Left renal cortex interstitium (tissue), 4 donors: ENCODE results near the gene TPM4. TPM values are rescaled to one million over a fixed set of nuclear protein-coding genes. Genes with fewer than 3 reads are reported as not detected.
"Not testable (repeated sequence)": the region's sequence is repeated elsewhere in the genome, so short reads cannot be mapped to it uniquely, and the experiment has no call there.

ENCODE experiments used
- DNase-seq, 4 donors: peaks; one replicate each; pipeline ENCODE4 v3.0.0-alpha.2; 2013; ENCODE audit warnings: low read depth in 4 of 4, low spot score in 2 of 4, missing footprints in 1 of 4
- polyA plus RNA-seq, 4 donors: library from polyadenylated mRNA; unstranded; fragments of 120-200 nt; gene quantifications; one replicate each; pipeline ENCODE4 v1.2.1, GENCODE V29; 2013; ENCODE audit not compliant: insufficient read length in 4 of 4

The TPM4 gene
- polyA plus RNA-seq, result 100 to 1,000 TPM; 492 to 552 (median 526) TPM

- peak in 3 of 4 donors; percentile 77 to 88 (median 83) for DNase-seq
Measured at GRCh38 chr19:16076154-16076957, at the start of gene TPM4. TPM4 (plus strand) TSS chr19:16076495; CDS start chr19:16076566, 71 bp downstream.

GRCh38 chr19:16026756-16027155 lies 49.5 kb upstream of the TPM4 start:
- DNase-seq, result no peak

- DNase-seq, result no peak
Measured at GRCh38 chr19:16027528-16027927, 48.8 kb upstream of the TPM4 start.

- not testable (repeated sequence) for DNase-seq
Measured at GRCh38 chr19:16030155-16030554, 46.1 kb upstream of the TPM4 start.

GRCh38 chr19:16030964-16031871 lies 45.1 kb upstream of the TPM4 start:
- DNase-seq, result no peak

- DNase-seq, result no peak
Measured at GRCh38 chr19:16031872-16032200, 44.5 kb upstream of the TPM4 start.

- DNase-seq, result no peak
Measured at GRCh38 chr19:16032509-16033135, 43.7 kb upstream of the TPM4 start.

GRCh38 chr19:16033136-16033530 lies 43.2 kb upstream of the TPM4 start:
- DNase-seq, result no peak

- DNase-seq, result no peak
Measured at GRCh38 chr19:16033721-16034120, 42.6 kb upstream of the TPM4 start.

GRCh38 chr19:16034180-16034579 lies 42.1 kb upstream of the TPM4 start:
- no peak for DNase-seq

- DNase-seq, result no peak
Measured at GRCh38 chr19:16034958-16035560, 41.2 kb upstream of the TPM4 start.

GRCh38 chr19:16035601-16036297 lies 40.5 kb upstream of the TPM4 start:
- no peak for DNase-seq

- DNase-seq, result no peak
Measured at GRCh38 chr19:16036397-16036925, 39.8 kb upstream of the TPM4 start.

GRCh38 chr19:16036941-16037340 lies 39.4 kb upstream of the TPM4 start:
- DNase-seq, result no peak

- DNase-seq, result no peak
Measured at GRCh38 chr19:16037424-16038195, 38.7 kb upstream of the TPM4 start.

- no peak for DNase-seq
Measured at GRCh38 chr19:16038196-16038695, 38.0 kb upstream of the TPM4 start.

GRCh38 chr19:16039081-16039480 lies 37.2 kb upstream of the TPM4 start:
- no peak for DNase-seq

GRCh38 chr19:16039545-16039944 lies 36.8 kb upstream of the TPM4 start:
- no peak for DNase-seq

- no peak for DNase-seq
Measured at GRCh38 chr19:16040642-16041041, 35.7 kb upstream of the TPM4 start.
